Measurements from ENCODE around the gene FER. TPM values are rescaled to one million over a fixed set of nuclear protein-coding genes. Genes with fewer than 3 reads are reported as not detected.

Gene FER
- total and polyA plus RNA-seq, 2 of the 8 experiments (the other 6 are each of a cell fraction or from before 2014, with no cell fraction given): 1.3 to 15.8 TPM

DNA sequence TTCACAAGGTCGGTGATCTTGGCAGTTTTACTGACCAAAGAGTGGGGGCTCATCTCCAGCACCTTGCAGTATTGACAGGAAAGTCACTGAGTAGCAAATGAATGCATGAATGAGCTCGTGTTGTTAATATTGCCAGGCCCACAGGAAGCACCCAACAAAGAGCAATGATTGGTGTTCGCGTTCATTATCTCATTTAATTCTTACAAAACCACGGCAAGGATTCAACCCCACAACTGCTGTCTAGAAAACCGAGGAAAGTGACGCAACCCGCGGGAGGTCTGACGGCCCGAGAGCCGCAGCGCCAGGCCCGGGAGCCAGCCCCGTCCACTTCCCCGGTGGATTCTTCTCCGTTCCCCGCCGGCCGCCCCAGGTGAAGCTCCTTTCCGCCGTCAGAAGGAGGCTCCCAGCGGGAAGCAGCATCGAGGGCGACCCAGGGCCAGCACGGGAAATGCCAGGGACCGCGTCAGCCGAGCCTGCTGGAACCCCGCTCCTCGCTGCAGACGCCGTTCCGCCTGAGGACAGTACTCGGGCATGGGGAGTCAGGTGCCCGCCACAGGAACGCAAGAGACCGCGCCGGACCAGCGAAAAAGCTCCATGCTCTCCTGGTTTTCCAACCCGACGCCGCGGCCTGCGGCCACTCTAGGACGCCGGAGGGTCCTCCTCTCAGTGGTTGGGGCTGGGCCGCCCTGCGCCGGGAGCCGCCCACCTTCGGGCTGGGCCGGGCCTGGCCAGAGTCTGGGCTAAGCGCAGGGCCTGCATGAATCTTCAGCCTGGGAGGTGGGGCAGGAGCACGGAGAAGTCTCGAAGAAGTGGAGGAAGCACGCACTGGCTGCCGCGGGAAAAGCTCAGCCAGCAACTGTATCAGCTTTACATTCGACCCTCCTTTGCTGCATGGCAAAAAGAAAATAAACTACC lies 19.8 kb upstream of the FER start (continued):
- TF ChIP-seq RFX5 (IDR thresholded peaks at IDR 0.05; ENCODE audit: borderline replicate concordance, low read depth, low read length): no peak
- no peak for TF ChIP-seq CTBP2 (IDR thresholded peaks at IDR 0.05; ENCODE audit: borderline replicate concordance, insufficient read depth, insufficient read length, low read length)
- peak; percentile 90 for TF ChIP-seq TBP (IDR thresholded peaks at IDR 0.05; ENCODE audit: low read depth, low read length)
- TF ChIP-seq EGR1 (IDR thresholded peaks at IDR 0.05; ENCODE audit: borderline replicate concordance, low read depth, low read length): no peak
- TF ChIP-seq SAP30 (IDR thresholded peaks at IDR 0.05; ENCODE audit: insufficient read depth, insufficient replicate concordance, low read length): peak; percentile 40
- TF ChIP-seq, protein P1, sequence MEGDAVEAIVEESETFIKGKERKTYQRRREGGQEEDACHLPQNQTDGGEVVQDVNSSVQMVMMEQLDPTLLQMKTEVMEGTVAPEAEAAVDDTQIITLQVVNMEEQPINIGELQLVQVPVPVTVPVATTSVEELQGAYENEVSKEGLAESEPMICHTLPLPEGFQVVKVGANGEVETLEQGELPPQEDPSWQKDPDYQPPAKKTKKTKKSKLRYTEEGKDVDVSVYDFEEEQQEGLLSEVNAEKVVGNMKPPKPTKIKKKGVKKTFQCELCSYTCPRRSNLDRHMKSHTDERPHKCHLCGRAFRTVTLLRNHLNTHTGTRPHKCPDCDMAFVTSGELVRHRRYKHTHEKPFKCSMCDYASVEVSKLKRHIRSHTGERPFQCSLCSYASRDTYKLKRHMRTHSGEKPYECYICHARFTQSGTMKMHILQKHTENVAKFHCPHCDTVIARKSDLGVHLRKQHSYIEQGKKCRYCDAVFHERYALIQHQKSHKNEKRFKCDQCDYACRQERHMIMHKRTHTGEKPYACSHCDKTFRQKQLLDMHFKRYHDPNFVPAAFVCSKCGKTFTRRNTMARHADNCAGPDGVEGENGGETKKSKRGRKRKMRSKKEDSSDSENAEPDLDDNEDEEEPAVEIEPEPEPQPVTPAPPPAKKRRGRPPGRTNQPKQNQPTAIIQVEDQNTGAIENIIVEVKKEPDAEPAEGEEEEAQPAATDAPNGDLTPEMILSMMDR (IDR thresholded peaks at IDR 0.05; ENCODE audit: control extremely low read depth in 1 of 3, insufficient read depth in 1 of 3, low read depth in 1 of 3, low read length in 3 of 3): no peak
- TF ChIP-seq TEAD4 (IDR thresholded peaks at IDR 0.05; ENCODE audit: low read depth, low read length): peak; percentile 15; the same call in 1 of the 2 replicates
- 0 out of 2 replicates have a peak, but pooled peaks have one; percentile 60 for TF ChIP-seq GTF2F1 (IDR thresholded peaks at IDR 0.05; ENCODE audit: borderline replicate concordance, low read depth, low read length)
- peak; percentile 90 for TF ChIP-seq RBBP5 (IDR thresholded peaks at IDR 0.05; ENCODE audit: borderline replicate concordance, low read depth, low read length)
- peak; percentile 86 for TF ChIP-seq TAF7 (optimal IDR thresholded peaks at IDR 0.05; ENCODE audit: borderline replicate concordance, low read depth, low read length)
- peak; percentile 85 for TF ChIP-seq PHF8 (conservative IDR thresholded peaks at IDR 0.05; ENCODE audit: low read depth, low read length)
- no peak for TF ChIP-seq CHD1 (IDR thresholded peaks at IDR 0.05; ENCODE audit: low read depth, low read length)
- peak; percentile 80 for TF ChIP-seq POLR2AphosphoS5 (IDR thresholded peaks at IDR 0.05; ENCODE audit: low read depth, low read length)
- peak; percentile 37; the same call in 1 of the 2 replicates for TF ChIP-seq JUND (IDR thresholded peaks at IDR 0.05; ENCODE audit: low read length)
- no peak for TF ChIP-seq FOSL1 (IDR thresholded peaks at IDR 0.05; ENCODE audit: insufficient read depth, low read depth, low read length)
- TF ChIP-seq TAF1 (IDR thresholded peaks at IDR 0.05; ENCODE audit: low read depth, low read length): peak; percentile 94
- TF ChIP-seq, protein P2, sequence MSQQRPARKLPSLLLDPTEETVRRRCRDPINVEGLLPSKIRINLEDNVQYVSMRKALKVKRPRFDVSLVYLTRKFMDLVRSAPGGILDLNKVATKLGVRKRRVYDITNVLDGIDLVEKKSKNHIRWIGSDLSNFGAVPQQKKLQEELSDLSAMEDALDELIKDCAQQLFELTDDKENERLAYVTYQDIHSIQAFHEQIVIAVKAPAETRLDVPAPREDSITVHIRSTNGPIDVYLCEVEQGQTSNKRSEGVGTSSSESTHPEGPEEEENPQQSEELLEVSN (IDR thresholded peaks at IDR 0.05): peak; percentile 86
- no peak; a peak in 1 of 4 replicates for TF ChIP-seq SIN3A (conservative IDR thresholded peaks at IDR 0.05 in 1 of 2, IDR thresholded peaks at IDR 0.05 in 1 of 2; ENCODE audit: low read depth in 1 of 2, low read length in 2 of 2)
- TF ChIP-seq CREB1 (IDR thresholded peaks at IDR 0.05): no peak; the same call in 1 of the 2 replicates
- TF ChIP-seq CHD2 (IDR thresholded peaks at IDR 0.05; ENCODE audit: low read length): no peak
